Osteoblast (primary cell): ENCODE measurements around the gene SPPL2C. TPM values are rescaled to one million over a fixed set of nuclear protein-coding genes. Genes with fewer than 3 reads are reported as not detected.

Source experiments
- DNase-seq: peaks from one replicate; pipeline ENCODE4 v3.0.0; 2011; ENCODE audit warnings: low spot score, mixed read lengths; ENCODE audit not compliant: insufficient read length; ENCODE audit errors: missing footprints
- H2AFZ ChIP-seq: 2 replicates; pipeline ENCODE4 v1.6.0; 2011; ENCODE audit warnings: mild to moderate bottlenecking, low read length
- H3K27ac ChIP-seq: 2 replicates; pipeline ENCODE4 v1.5.1; 2011; ENCODE audit warnings: mild to moderate bottlenecking, low read depth, low read length, moderate library complexity
- H3K27me3 ChIP-seq: 2 replicates; pipeline ENCODE4 v1.6.0; 2012; ENCODE audit warnings: mild to moderate bottlenecking, control low read depth, inconsistent platforms, low read length, moderate library complexity; ENCODE audit not compliant: insufficient read depth
- H3K36me3 ChIP-seq: 2 replicates; pipeline ENCODE4 v1.5.1; 2011; ENCODE audit warnings: mild to moderate bottlenecking, low read length, control low read depth, moderate library complexity; ENCODE audit not compliant: insufficient read depth
- H3K4me1 ChIP-seq: 2 replicates; pipeline ENCODE4 v1.5.1; 2011; ENCODE audit warnings: mild to moderate bottlenecking, low read length, control low read depth, moderate library complexity; ENCODE audit not compliant: insufficient read depth
- H3K4me2 ChIP-seq: 2 replicates; pipeline ENCODE4 v1.6.0; 2011; ENCODE audit warnings: mild to moderate bottlenecking, low read length; ENCODE audit not compliant: insufficient read depth
- H3K4me3 ChIP-seq: fragments of 200-600 bp; sonication (generic); 3 replicates; pipeline ENCODE4 v1.5.1; 2012; ENCODE audit warnings: mild to moderate bottlenecking, low read length, inconsistent platforms; ENCODE audit not compliant: insufficient read depth
- H3K79me2 ChIP-seq: 2 replicates; pipeline ENCODE4 v1.6.0; 2012; ENCODE audit warnings: mild to moderate bottlenecking, low read length, control low read depth, inconsistent platforms; ENCODE audit not compliant: insufficient read depth
- H3K9me3 ChIP-seq: 2 replicates; pipeline ENCODE4 v1.5.1; 2011; ENCODE audit warnings: low read depth, low read length, control low read depth
- H4K20me1 ChIP-seq: 2 replicates; pipeline ENCODE4 v1.6.0; 2012; ENCODE audit warnings: mild to moderate bottlenecking, low read length, control low read depth; ENCODE audit not compliant: insufficient read depth
- CTCF ChIP-seq: IDR thresholded peaks from 2 replicates; pipeline ENCODE4 v1.5.1; 2011; ENCODE audit warnings: mild to moderate bottlenecking, low read depth, low read length, moderate library complexity; ENCODE audit errors: extremely low read depth
- total RNA-seq: library from RNA; depleted of rRNA; stranded (reverse); fragments of >200 nt; gene quantifications from 2 replicates; pipeline ENCODE4 v1.2.3, GENCODE V29; 2012

SPPL2C gene
- total RNA-seq, 1 donor, result not detected

GRCh38 chr17:45839442-45839841 is 5.2 kb upstream of the SPPL2C start:
- no peaks in the 10 kb centered on the region for H3K36me3 ChIP-seq
- peak; percentile 44 for DNase-seq
- H2AFZ ChIP-seq, result no peak overlapping the region
- no peaks in the 10 kb centered on the region for H3K4me1 ChIP-seq
- H4K20me1 ChIP-seq, result no peaks in the 10 kb centered on the region
- TF ChIP-seq CTCF, result no peak
- H3K4me3 ChIP-seq, result no peak overlapping the region
- no peaks in the 10 kb centered on the region for H3K79me2 ChIP-seq
- H3K27me3 ChIP-seq, result no peaks in the 10 kb centered on the region
- no peak overlapping the region for H3K4me2 ChIP-seq
- no peaks in the 10 kb centered on the region for H3K9me3 ChIP-seq
- H3K27ac ChIP-seq, result no peak overlapping the region

- no peak overlapping the region for H3K4me2 ChIP-seq
- H2AFZ ChIP-seq, result no peak overlapping the region
- H3K79me2 ChIP-seq, result no peaks in the 10 kb centered on the region
- no peak overlapping the region for H3K4me3 ChIP-seq
- no peaks in the 10 kb centered on the region for H4K20me1 ChIP-seq
- no peaks in the 10 kb centered on the region for H3K27me3 ChIP-seq
- no peak overlapping the region for H3K27ac ChIP-seq
- no peak for TF ChIP-seq CTCF
- peak; percentile 58 for DNase-seq
- H3K9me3 ChIP-seq, result no peaks in the 10 kb centered on the region
- H3K4me1 ChIP-seq, result no peaks in the 10 kb centered on the region
- H3K36me3 ChIP-seq, result no peaks in the 10 kb centered on the region
Observed at GRCh38 chr17:45841186-45841585, 3.5 kb upstream of the SPPL2C start.

GRCh38 chr17:45841883-45842525 is 2.7 kb upstream of the SPPL2C start:
- TF ChIP-seq CTCF, result no peak
- peak; percentile 76 for DNase-seq
- H4K20me1 ChIP-seq, result no peaks in the 10 kb centered on the region
- no peaks in the 10 kb centered on the region for H3K4me1 ChIP-seq
- no peaks in the 10 kb centered on the region for H3K79me2 ChIP-seq
- no peak overlapping the region for H3K4me3 ChIP-seq
- no peak overlapping the region for H2AFZ ChIP-seq
- H3K27ac ChIP-seq, result no peak overlapping the region
- no peaks in the 10 kb centered on the region for H3K36me3 ChIP-seq
- no peak overlapping the region for H3K4me2 ChIP-seq
- H3K27me3 ChIP-seq, result no peaks in the 10 kb centered on the region
- H3K9me3 ChIP-seq, result no peaks in the 10 kb centered on the region

- no peaks in the 10 kb centered on the region for H3K9me3 ChIP-seq
- no peak overlapping the region for H2AFZ ChIP-seq
- no peak for TF ChIP-seq CTCF
- no peaks in the 10 kb centered on the region for H3K36me3 ChIP-seq
- no peaks in the 10 kb centered on the region for H4K20me1 ChIP-seq
- H3K27me3 ChIP-seq, result no peaks in the 10 kb centered on the region
- no peak overlapping the region for H3K4me2 ChIP-seq
- DNase-seq, result no peak
- no peaks in the 10 kb centered on the region for H3K4me1 ChIP-seq
- H3K27ac ChIP-seq, result no peak overlapping the region
- no peaks in the 10 kb centered on the region for H3K79me2 ChIP-seq
- H3K4me3 ChIP-seq, result no peak overlapping the region
Observed at GRCh38 chr17:45843722-45844121, 959 bp upstream of the SPPL2C start.
